ENCODE data around the gene CNFN. TPM values are rescaled to one million over a fixed set of nuclear protein-coding genes. Genes with fewer than 3 reads are reported as not detected.

CNFN gene
- polyA plus RNA-seq, 2 of the 4 experiments (the other 2 are of a cell fraction) = 5.1 to 33.2 TPM

DNA sequence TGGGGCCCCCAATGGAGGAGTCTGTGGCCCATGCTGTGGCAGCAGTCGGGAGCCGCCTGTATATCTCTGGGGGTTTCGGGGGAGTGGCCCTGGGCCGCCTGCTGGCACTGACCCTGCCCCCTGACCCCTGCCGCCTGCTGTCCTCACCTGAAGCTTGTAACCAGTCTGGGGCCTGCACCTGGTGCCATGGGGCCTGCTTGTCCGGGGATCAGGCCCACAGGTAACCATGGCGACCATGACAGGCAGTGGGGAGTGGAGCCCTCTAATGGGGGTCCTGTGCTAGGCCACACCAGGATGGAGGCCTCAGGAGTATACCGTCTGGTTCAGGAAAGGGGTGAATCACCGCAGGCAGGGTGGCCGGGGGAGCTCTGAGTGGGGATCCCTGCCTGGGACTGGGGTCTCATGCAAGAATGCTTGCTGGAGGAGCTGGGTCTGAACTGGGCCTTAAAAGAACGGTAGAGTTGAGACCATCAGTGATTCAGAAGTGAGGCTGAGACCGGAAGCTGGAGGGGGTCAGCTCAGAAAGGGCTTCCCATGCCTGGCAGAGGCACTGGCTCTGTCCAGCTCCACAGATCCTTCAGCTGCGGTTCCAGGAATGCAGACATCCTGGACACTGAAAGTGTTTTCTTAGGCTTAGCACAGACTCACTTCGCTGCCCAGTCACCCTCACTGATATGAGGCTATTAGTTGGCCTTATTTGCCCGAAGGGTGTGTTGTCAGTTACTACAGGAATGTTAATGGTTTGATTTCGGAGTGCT lies 29.1 kb downstream of the CNFN start (continued):
- no peak for TF ChIP-seq HOXB5 (CRISPR knock-in tag; IDR thresholded peaks at IDR 0.05)
- TF ChIP-seq, protein P1, sequence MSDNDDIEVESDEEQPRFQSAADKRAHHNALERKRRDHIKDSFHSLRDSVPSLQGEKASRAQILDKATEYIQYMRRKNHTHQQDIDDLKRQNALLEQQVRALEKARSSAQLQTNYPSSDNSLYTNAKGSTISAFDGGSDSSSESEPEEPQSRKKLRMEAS (IDR thresholded peaks at IDR 0.05) = no peak
- no peak for TF ChIP-seq NPAS2 (CRISPR knock-in tag; IDR thresholded peaks at IDR 0.05; ENCODE audit: borderline replicate concordance)

DNA sequence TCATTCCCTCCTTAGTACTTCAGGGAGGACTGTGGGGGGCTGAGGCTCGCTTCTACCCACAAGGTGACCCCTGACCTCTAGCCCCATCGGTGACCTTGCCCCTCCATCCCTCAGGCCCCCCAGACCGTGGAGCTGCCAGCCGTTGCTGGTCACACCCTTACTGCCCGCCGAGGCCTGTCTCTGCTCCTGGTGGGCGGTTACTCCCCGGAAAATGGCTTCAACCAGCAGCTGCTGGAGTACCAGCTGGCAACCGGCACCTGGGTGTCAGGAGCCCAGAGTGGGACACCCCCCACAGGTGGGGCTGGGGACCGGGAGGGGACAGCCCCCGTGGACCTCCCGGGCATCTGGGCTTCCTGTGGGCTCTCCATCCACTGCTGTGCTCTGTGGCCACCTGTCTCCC lies 32.8 kb downstream of the CNFN start:
- Histone ChIP-seq H3K4me2 (no peak overlapping the region), H3K4me3 (no peak overlapping the region), H3K9me3 (no peaks in the 10 kb centered on the region), H3K27ac (no peak overlapping the region), H3K4me1 (no peaks in the 10 kb centered on the region)
- ChIA-PET POLR2A (no interaction called here), CTCF (interaction anchor here (0.6 to 1.6 kb wide), 4 partner anchors 16 to 62 kb away, joined by 3 to 4 read pairs (median 4); no protein-coding TSS in a partner anchor)
- no peak for TF ChIP-seq CHD2 (IDR thresholded peaks at IDR 0.05; ENCODE audit: low read length, partially characterized antibody)
- TF ChIP-seq, protein P2, sequence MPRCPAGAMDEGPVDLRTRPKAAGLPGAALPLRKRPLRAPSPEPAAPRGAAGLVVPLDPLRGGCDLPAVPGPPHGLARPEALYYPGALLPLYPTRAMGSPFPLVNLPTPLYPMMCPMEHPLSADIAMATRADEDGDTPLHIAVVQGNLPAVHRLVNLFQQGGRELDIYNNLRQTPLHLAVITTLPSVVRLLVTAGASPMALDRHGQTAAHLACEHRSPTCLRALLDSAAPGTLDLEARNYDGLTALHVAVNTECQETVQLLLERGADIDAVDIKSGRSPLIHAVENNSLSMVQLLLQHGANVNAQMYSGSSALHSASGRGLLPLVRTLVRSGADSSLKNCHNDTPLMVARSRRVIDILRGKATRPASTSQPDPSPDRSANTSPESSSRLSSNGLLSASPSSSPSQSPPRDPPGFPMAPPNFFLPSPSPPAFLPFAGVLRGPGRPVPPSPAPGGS (IDR thresholded peaks at IDR 0.05) = no peak
- TF ChIP-seq, protein P3, sequence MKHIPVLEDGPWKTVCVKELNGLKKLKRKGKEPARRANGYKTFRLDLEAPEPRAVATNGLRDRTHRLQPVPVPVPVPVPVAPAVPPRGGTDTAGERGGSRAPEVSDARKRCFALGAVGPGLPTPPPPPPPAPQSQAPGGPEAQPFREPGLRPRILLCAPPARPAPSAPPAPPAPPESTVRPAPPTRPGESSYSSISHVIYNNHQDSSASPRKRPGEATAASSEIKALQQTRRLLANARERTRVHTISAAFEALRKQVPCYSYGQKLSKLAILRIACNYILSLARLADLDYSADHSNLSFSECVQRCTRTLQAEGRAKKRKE (CRISPR knock-in tag; IDR thresholded peaks at IDR 0.05; ENCODE audit: low read depth) = no peak
- no peak for TF ChIP-seq EP300 (IDR thresholded peaks at IDR 0.05)
- no peak for FAIRE-seq
- no peak for DNase-seq (ENCODE audit: low read depth in 1 of 2, low spot score in 1 of 2)
- WGBS (ENCODE audit: missing lambda C conversion rate) = 82% methylated on average over 12 of the region's 12 CpGs
- no peak for ATAC-seq

DNA sequence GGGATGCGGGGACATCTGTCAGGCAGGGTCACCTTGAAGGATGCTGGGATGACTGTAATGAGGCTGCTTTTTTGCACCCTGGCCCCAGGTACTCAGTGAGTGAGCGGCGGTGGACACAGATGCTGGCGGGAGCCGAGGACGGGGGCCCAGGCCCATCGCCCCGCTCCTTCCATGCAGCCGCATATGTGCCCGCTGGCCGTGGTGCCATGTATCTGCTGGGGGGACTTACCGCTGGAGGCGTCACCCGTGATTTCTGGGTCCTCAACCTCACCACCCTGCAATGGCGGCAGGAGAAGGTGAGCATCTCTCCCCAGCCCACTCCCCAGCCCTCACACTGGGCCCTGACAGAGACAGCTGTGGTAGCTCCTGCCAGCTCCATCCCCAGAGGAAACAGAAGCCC lies 33.4 kb downstream of the CNFN start:
- no peak for ATAC-seq
- POLR2A ChIA-PET = no interaction called here
- no peaks in the 10 kb centered on the region for H3K9me3 ChIP-seq

More for the DNA sequence above, 33.4 kb downstream of the CNFN start:
- no peak for TF ChIP-seq POLR2A (IDR thresholded peaks at IDR 0.05; ENCODE audit: low read length)
- TF ChIP-seq, protein P4, sequence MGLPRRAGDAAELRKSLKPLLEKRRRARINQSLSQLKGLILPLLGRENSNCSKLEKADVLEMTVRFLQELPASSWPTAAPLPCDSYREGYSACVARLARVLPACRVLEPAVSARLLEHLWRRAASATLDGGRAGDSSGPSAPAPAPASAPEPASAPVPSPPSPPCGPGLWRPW (IDR thresholded peaks at IDR 0.05) = no peak
- TF ChIP-seq MAZ (IDR thresholded peaks at IDR 0.05; ENCODE audit: borderline replicate concordance, low read depth, low read length) = no peak
- TF ChIP-seq HOXB5 (CRISPR knock-in tag; IDR thresholded peaks at IDR 0.05) = no peak
- TF ChIP-seq EHMT2 (IDR thresholded peaks at IDR 0.05; ENCODE audit: low read depth) = no peak
- no peak for TF ChIP-seq ZNF302 (CRISPR knock-in tag; IDR thresholded peaks at IDR 0.05)
- no peak for TF ChIP-seq CBX2 (IDR thresholded peaks at IDR 0.05; ENCODE audit: borderline replicate concordance, low read depth)
- TF ChIP-seq CHD2 (IDR thresholded peaks at IDR 0.05; ENCODE audit: low read length, partially characterized antibody) = no peak
- TF ChIP-seq, protein P5, sequence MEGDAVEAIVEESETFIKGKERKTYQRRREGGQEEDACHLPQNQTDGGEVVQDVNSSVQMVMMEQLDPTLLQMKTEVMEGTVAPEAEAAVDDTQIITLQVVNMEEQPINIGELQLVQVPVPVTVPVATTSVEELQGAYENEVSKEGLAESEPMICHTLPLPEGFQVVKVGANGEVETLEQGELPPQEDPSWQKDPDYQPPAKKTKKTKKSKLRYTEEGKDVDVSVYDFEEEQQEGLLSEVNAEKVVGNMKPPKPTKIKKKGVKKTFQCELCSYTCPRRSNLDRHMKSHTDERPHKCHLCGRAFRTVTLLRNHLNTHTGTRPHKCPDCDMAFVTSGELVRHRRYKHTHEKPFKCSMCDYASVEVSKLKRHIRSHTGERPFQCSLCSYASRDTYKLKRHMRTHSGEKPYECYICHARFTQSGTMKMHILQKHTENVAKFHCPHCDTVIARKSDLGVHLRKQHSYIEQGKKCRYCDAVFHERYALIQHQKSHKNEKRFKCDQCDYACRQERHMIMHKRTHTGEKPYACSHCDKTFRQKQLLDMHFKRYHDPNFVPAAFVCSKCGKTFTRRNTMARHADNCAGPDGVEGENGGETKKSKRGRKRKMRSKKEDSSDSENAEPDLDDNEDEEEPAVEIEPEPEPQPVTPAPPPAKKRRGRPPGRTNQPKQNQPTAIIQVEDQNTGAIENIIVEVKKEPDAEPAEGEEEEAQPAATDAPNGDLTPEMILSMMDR (IDR thresholded peaks at IDR 0.05) = no peak
- TF ChIP-seq ESRRA (IDR thresholded peaks at IDR 0.05; ENCODE audit: borderline replicate concordance, low read length) = no peak
- no peak for TF ChIP-seq CEBPB (IDR thresholded peaks at IDR 0.05)
- TF ChIP-seq, protein P6, sequence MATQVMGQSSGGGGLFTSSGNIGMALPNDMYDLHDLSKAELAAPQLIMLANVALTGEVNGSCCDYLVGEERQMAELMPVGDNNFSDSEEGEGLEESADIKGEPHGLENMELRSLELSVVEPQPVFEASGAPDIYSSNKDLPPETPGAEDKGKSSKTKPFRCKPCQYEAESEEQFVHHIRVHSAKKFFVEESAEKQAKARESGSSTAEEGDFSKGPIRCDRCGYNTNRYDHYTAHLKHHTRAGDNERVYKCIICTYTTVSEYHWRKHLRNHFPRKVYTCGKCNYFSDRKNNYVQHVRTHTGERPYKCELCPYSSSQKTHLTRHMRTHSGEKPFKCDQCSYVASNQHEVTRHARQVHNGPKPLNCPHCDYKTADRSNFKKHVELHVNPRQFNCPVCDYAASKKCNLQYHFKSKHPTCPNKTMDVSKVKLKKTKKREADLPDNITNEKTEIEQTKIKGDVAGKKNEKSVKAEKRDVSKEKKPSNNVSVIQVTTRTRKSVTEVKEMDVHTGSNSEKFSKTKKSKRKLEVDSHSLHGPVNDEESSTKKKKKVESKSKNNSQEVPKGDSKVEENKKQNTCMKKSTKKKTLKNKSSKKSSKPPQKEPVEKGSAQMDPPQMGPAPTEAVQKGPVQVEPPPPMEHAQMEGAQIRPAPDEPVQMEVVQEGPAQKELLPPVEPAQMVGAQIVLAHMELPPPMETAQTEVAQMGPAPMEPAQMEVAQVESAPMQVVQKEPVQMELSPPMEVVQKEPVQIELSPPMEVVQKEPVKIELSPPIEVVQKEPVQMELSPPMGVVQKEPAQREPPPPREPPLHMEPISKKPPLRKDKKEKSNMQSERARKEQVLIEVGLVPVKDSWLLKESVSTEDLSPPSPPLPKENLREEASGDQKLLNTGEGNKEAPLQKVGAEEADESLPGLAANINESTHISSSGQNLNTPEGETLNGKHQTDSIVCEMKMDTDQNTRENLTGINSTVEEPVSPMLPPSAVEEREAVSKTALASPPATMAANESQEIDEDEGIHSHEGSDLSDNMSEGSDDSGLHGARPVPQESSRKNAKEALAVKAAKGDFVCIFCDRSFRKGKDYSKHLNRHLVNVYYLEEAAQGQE (IDR thresholded peaks at IDR 0.05) = no peak
- TF ChIP-seq FOSB (CRISPR knock-in tag; IDR thresholded peaks at IDR 0.05) = no peak
- no peak for TF ChIP-seq MAFK (IDR thresholded peaks at IDR 0.05; ENCODE audit: partially characterized antibody)
- TF ChIP-seq POLR2AphosphoS2 (conservative IDR thresholded peaks at IDR 0.05; ENCODE audit: low read length) = no peak
- no peak for TF ChIP-seq RCOR1 (IDR thresholded peaks at IDR 0.05; ENCODE audit: low read depth, low read length)
- TF ChIP-seq, protein P7, sequence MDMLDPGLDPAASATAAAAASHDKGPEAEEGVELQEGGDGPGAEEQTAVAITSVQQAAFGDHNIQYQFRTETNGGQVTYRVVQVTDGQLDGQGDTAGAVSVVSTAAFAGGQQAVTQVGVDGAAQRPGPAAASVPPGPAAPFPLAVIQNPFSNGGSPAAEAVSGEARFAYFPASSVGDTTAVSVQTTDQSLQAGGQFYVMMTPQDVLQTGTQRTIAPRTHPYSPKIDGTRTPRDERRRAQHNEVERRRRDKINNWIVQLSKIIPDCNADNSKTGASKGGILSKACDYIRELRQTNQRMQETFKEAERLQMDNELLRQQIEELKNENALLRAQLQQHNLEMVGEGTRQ (IDR thresholded peaks at IDR 0.05) = no peak
- TF ChIP-seq, protein P8, sequence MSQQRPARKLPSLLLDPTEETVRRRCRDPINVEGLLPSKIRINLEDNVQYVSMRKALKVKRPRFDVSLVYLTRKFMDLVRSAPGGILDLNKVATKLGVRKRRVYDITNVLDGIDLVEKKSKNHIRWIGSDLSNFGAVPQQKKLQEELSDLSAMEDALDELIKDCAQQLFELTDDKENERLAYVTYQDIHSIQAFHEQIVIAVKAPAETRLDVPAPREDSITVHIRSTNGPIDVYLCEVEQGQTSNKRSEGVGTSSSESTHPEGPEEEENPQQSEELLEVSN (IDR thresholded peaks at IDR 0.05; ENCODE audit: borderline replicate concordance, low read depth) = no peak
- no peak for TF ChIP-seq HDAC2 (IDR thresholded peaks at IDR 0.05)
- no peak for TF ChIP-seq EHF (CRISPR knock-in tag; IDR thresholded peaks at IDR 0.05)
- Histone ChIP-seq H3K27ac (no peak overlapping the region), H3K4me3 (no peak overlapping the region), H3K4me1 (no peaks in the 10 kb centered on the region), H3K4me2 (no peak overlapping the region)
- WGBS (ENCODE audit: missing lambda C conversion rate) = 93% methylated on average over 15 of the region's 15 CpGs
- no peak for DNase-seq (ENCODE audit: low read depth in 1 of 2, low spot score in 1 of 2)
- no peak for FAIRE-seq
- CTCF ChIA-PET = interaction anchor here (0.9 to 1.6 kb wide), 4 partner anchors 31 to 63 kb away, joined by 3 to 4 read pairs (median 4); no protein-coding TSS in a partner anchor
